Retinal pigment epithelial cell (primary cell): ENCODE data around the gene GPC5.

ENCODE experiments used
- DNase-seq: peaks from one replicate; pipeline ENCODE4 v3.0.0-alpha.2; 2010; ENCODE audit warnings: low read depth
- H3K4me3 ChIP-seq: 2 replicates; pipeline ENCODE4 v1.5.1; 2011; ENCODE audit warnings: mild to moderate bottlenecking, low read length, control low read depth, moderate library complexity
- TF ChIP-seq, protein P1 (sequence below): conservative IDR thresholded peaks from 2 replicates; pipeline ENCODE4 v1.5.1; 2011; ENCODE audit warnings: low read depth, low read length, control low read depth, inconsistent platforms

GPC5 gene

DNA sequence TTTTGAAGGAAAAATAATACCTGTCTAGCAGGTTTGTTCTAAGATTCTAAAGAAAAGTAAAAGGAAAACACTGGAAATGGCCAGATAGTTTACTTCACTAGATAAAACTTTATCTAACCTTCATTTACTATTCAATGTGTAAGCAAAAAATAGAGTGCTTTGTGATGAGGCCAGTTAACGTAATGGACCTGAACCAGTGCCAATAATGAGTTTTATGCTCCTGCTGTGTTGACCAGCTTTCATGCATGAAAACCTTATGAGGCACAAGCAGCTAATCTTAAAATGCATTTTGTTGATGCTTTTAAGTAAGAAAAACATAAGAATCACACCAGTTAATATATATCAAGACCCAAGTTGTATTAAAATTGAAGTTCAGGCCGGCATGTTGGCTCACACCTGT lies 1211.0 kb downstream of the GPC5 start:
- TF ChIP-seq, protein P1, sequence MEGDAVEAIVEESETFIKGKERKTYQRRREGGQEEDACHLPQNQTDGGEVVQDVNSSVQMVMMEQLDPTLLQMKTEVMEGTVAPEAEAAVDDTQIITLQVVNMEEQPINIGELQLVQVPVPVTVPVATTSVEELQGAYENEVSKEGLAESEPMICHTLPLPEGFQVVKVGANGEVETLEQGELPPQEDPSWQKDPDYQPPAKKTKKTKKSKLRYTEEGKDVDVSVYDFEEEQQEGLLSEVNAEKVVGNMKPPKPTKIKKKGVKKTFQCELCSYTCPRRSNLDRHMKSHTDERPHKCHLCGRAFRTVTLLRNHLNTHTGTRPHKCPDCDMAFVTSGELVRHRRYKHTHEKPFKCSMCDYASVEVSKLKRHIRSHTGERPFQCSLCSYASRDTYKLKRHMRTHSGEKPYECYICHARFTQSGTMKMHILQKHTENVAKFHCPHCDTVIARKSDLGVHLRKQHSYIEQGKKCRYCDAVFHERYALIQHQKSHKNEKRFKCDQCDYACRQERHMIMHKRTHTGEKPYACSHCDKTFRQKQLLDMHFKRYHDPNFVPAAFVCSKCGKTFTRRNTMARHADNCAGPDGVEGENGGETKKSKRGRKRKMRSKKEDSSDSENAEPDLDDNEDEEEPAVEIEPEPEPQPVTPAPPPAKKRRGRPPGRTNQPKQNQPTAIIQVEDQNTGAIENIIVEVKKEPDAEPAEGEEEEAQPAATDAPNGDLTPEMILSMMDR: no peak
- DNase-seq: no peak

DNA sequence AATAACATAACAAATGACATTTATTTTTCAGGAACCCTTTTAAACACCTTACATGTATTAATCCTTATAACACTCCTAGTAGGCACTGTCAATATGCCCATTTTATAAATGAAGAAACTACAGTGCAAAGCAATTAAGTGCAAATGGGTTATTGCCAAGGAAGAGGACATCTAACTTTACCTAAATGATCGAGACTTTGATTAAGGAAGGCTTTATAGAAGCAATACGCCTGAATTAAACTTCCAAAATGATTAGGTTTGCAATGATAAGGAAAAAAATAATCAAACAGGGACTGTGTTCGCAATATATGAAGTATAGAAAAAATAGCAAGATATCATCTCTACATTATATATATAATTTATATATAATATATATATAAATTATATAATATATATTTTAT lies 1214.5 kb downstream of the GPC5 start:
- no peak for DNase-seq
- H3K4me3 ChIP-seq: no peak overlapping the region
- TF ChIP-seq, protein P1: no peak

More for the DNA sequence above, 1211.0 kb downstream of the GPC5 start:
- no peak overlapping the region for H3K4me3 ChIP-seq

DNA sequence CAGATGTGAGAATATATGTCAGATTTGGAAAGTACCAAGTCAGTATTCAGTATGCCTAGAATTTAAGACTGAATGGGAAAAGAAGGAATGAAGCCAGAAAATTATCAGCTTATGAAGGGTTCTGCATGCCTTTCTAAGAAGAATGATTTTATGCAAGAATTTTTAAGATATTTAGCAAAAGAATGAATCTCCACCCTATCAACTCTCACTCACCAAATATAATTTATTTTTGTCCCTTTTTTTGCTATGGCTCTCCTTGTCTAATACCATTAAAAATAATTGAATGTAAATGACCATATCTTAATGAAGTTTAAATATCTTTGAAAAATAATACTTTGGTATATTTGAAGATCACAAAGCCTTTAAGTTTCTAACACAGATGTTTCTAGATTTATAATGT lies 1215.5 kb downstream of the GPC5 start:
- H3K4me3 ChIP-seq: no peak overlapping the region
- DNase-seq: no peak
- TF ChIP-seq, protein P1: no peak

GRCh38 chr13:92621985-92622384 lies 1223.6 kb downstream of the GPC5 start:
- TF ChIP-seq, protein P1: no peak
- no peak for DNase-seq
- no peak overlapping the region for H3K4me3 ChIP-seq

GRCh38 chr13:92622905-92623304 lies 1224.5 kb downstream of the GPC5 start:
- no peak overlapping the region for H3K4me3 ChIP-seq
- DNase-seq: no peak
- TF ChIP-seq, protein P1: no peak

GRCh38 chr13:92626274-92626673 lies 1227.9 kb downstream of the GPC5 start:
- TF ChIP-seq, protein P1: no peak
- DNase-seq: no peak
- no peak overlapping the region for H3K4me3 ChIP-seq

- H3K4me3 ChIP-seq: no peak overlapping the region
- TF ChIP-seq, protein P1: no peak
- DNase-seq: no peak
These were observed 1242.5 kb downstream of the GPC5 start for GRCh38 chr13:92640936-92641335.
